ENCODE data around the gene WDR87.

Gene WDR87

GRCh38 chr19:37905946-37906868, at the start of gene WDR87:
WDR87 (minus strand) TSS chr19:37906594; CDS start chr19:37898239, 8,355 bp downstream.
- DNase-seq (ENCODE audit: low spot score): peak; percentile 53

- no peak for DNase-seq (ENCODE audit: low spot score)
Measured at GRCh38 chr19:37955986-37956385, 49.6 kb upstream of the WDR87 start.

- DNase-seq (ENCODE audit: low spot score): no peak
Measured at GRCh38 chr19:37954421-37954874, 48.1 kb upstream of the WDR87 start.

- DNase-seq (ENCODE audit: low spot score): no peak
Measured at GRCh38 chr19:37953918-37954303, 47.5 kb upstream of the WDR87 start.

GRCh38 chr19:37953171-37953917, 47.0 kb upstream of the WDR87 start:
- DNase-seq (ENCODE audit: low spot score): no peak

GRCh38 chr19:37951816-37952210, 45.4 kb upstream of the WDR87 start:
- no peak for DNase-seq (ENCODE audit: low spot score)

- no peak for DNase-seq (ENCODE audit: low spot score)
Measured at GRCh38 chr19:37950471-37951175, 44.2 kb upstream of the WDR87 start.

- no peak for DNase-seq (ENCODE audit: low spot score)
Measured at GRCh38 chr19:37948362-37948761, 42.0 kb upstream of the WDR87 start.

- no peak for DNase-seq (ENCODE audit: low spot score)
Measured at GRCh38 chr19:37947778-37948177, 41.4 kb upstream of the WDR87 start.

- DNase-seq (ENCODE audit: low spot score): no peak
Measured at GRCh38 chr19:37946132-37946531, 39.7 kb upstream of the WDR87 start.

GRCh38 chr19:37943480-37943879, 37.1 kb upstream of the WDR87 start:
- no peak for DNase-seq (ENCODE audit: low spot score)

- no peak for DNase-seq (ENCODE audit: low spot score)
Measured at GRCh38 chr19:37942516-37942902, 36.1 kb upstream of the WDR87 start.

- DNase-seq (ENCODE audit: low spot score): no peak
Measured at GRCh38 chr19:37941782-37942515, 35.6 kb upstream of the WDR87 start.

GRCh38 chr19:37938353-37938752, 32.0 kb upstream of the WDR87 start:
- DNase-seq (ENCODE audit: low spot score): no peak

- DNase-seq (ENCODE audit: low spot score): no peak
Measured at GRCh38 chr19:37936886-37937285, 30.5 kb upstream of the WDR87 start.

- DNase-seq (ENCODE audit: low spot score): no peak
Measured at GRCh38 chr19:37936166-37936565, 29.8 kb upstream of the WDR87 start.

GRCh38 chr19:37935341-37935740, 28.9 kb upstream of the WDR87 start:
- DNase-seq (ENCODE audit: low spot score): no peak

GRCh38 chr19:37933937-37934358, 27.6 kb upstream of the WDR87 start:
- DNase-seq (ENCODE audit: low spot score): no peak

- no peak for DNase-seq (ENCODE audit: low spot score)
Measured at GRCh38 chr19:37932985-37933936, 26.9 kb upstream of the WDR87 start.

- no peak for DNase-seq (ENCODE audit: low spot score)
Measured at GRCh38 chr19:37931881-37932655, 25.7 kb upstream of the WDR87 start.
